Activated B cell treated with CpG ODN at 0.5 μM for 24 hours (primary cell): ENCODE measurements around the gene ING3. TPM values are rescaled to one million over a fixed set of nuclear protein-coding genes. Genes with fewer than 3 reads are reported as not detected.

Experiments
- ATAC-seq: fragments of 200-7000 bp; cut with Tn5 transposase; one replicate; pipeline ENCODE4 v1.10.0; 2021; ENCODE audit warnings: low read depth, mild to moderate bottlenecking, moderate library complexity
- CTCF ChIA-PET: fragments of 350-600 bp; sonication (Branson Sonifier 250); formaldehyde crosslinking; loops from one replicate; lab custom pipeline; 2021; ENCODE audit warnings: antibody characterized with exemption; lab: Charles Lee
- POLR2A ChIA-PET: fragments of 350-600 bp; sonication (Branson Sonifier 250); formaldehyde crosslinking; loops from one replicate; lab custom pipeline; 2021; ENCODE audit warnings: antibody characterized with exemption; lab: Charles Lee
- DNase-seq: peaks from one replicate; pipeline ENCODE4 v3.0.0; 2022
- H3K27ac Mint-ChIP-seq: one replicate; pipeline ENCODE4 v1.8.0; 2020; ENCODE audit warnings: mixed read lengths
- H3K27me3 Mint-ChIP-seq: one replicate; pipeline ENCODE4 v1.8.0; 2021; ENCODE audit warnings: mixed read lengths
- H3K36me3 Mint-ChIP-seq: one replicate; pipeline ENCODE4 v1.8.0; 2021; ENCODE audit warnings: low read depth, mixed read lengths
- H3K4me1 Mint-ChIP-seq: one replicate; pipeline ENCODE4 v1.8.0; 2021; ENCODE audit warnings: mixed read lengths
- H3K4me3 Mint-ChIP-seq: one replicate; pipeline ENCODE4 v1.8.0; 2020; ENCODE audit warnings: mild to moderate bottlenecking, mixed read lengths
- H3K9me3 Mint-ChIP-seq: one replicate; pipeline ENCODE4 v1.8.0; 2020; ENCODE audit warnings: mixed read lengths
- intact Hi-C: fragments of 100-400 bp; cut with micrococcal nuclease; formaldehyde crosslinking; loops from one replicate; pipeline ENCODE4 v1.15.1; 2024
- total RNA-seq: library from RNA; stranded (reverse); gene quantifications from 2 replicates; pipeline ENCODE4 v1.2.3, GENCODE V29; 2022
- TF ChIP-seq, protein P1 (sequence below): fragments of 200-600 bp; IDR thresholded peaks from one replicate; pipeline ENCODE4 v1.8.0; 2022; ENCODE audit warnings: antibody characterized with exemption, mild to moderate bottlenecking

ING3 gene
- total RNA-seq, 1 donor from 2014 or later = 36.1 TPM

DNA sequence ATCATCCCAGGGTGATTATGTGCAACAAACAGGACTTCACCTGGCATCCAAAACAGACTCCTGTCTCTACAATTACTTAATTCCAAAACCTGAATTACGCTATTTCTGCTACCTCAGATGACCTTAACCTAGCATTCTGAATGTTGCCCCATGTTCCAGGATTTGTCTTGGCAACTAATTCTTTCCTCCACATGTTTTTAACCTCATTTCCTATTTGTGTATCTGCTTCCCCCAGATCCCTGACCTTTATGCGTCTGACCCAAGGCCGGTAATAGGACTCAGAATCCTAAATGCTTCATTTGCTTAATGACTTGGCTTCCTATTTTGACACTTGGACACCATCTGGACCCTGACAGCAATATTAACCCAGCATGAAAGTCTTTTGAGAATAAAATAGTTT is 8.7 kb upstream of the ING3 start:
- Mint-ChIP-seq H3K4me3 (no peak overlapping the region), H3K36me3 (no peaks in the 10 kb centered on the region), H3K27ac (no peak overlapping the region), H3K4me1 (no peaks in the 10 kb centered on the region), H3K9me3 (no peaks in the 10 kb centered on the region), H3K27me3 (peaks cover 3% of the 10 kb centered on the region)
- no peak for DNase-seq
- POLR2A ChIA-PET = no interaction called here
- CTCF ChIA-PET = interaction anchor here (1.9 kb wide), 1 partner anchor 149 kb away, joined by 5 read pairs; no protein-coding TSS in a partner anchor
- ATAC-seq = no peak
- TF ChIP-seq, protein P1, sequence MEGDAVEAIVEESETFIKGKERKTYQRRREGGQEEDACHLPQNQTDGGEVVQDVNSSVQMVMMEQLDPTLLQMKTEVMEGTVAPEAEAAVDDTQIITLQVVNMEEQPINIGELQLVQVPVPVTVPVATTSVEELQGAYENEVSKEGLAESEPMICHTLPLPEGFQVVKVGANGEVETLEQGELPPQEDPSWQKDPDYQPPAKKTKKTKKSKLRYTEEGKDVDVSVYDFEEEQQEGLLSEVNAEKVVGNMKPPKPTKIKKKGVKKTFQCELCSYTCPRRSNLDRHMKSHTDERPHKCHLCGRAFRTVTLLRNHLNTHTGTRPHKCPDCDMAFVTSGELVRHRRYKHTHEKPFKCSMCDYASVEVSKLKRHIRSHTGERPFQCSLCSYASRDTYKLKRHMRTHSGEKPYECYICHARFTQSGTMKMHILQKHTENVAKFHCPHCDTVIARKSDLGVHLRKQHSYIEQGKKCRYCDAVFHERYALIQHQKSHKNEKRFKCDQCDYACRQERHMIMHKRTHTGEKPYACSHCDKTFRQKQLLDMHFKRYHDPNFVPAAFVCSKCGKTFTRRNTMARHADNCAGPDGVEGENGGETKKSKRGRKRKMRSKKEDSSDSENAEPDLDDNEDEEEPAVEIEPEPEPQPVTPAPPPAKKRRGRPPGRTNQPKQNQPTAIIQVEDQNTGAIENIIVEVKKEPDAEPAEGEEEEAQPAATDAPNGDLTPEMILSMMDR = no peak
- intact Hi-C loops = loop anchor here (1.0 kb wide), 1 partner anchor 150 kb away; no protein-coding TSS in a partner anchor

DNA sequence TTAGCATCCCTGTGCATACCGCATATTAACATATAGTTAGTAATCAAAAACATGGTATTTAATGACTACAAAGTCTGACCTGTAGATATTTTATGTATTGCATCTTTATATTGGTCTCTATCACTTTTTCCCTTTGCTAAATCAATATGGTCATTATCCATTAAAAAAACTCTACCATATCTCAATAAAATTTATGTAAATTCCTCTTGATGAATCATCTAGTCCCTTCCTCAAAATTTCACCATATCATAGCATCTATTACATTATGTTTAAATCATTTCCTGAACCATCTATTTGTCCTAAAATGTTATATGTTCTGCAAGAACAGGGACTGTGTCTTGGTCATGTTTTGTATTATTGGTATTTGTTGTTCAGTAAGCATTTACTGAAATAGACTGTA is 7.7 kb upstream of the ING3 start:
- intact Hi-C loops = no loop called here

DNA sequence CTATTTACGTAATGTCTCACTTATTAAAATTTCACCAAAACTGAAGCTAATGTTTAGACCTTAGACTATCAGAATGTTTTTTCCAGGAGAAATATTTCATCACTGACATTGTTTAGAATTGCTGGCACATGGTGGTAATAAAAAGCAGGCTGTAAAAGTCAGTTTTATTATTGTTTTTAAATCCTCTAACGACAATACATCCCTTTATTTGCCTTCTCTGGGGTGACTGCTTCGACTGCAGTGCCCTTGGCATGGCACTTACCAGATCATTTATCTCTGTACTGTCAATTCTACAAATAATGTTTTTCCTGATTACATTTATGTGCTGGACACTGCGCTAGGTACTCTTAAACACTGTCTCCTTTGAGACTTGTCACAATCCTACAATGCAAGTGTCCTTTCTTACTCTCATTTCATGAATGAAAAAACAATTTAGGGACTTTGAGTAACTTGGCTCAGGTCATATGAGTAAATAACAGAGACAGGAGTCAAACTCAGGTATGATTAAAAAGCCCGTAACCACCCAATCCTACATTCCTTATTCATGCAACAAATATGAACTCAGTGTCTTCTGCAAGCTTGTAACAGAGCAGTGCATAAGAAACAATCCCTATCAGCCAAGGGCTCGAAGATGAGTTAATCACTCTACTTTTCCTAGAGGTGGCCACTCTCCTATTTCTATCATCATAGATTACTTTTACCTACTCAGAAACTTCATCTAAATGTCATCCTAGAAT is 5.6 kb upstream of the ING3 start:
- ChIA-PET CTCF (no interaction called here), POLR2A (no interaction called here)
- H3K9me3 Mint-ChIP-seq = no peaks in the 10 kb centered on the region
- peaks cover 9% of the 10 kb centered on the region for H3K4me1 Mint-ChIP-seq
- TF ChIP-seq, protein P1 = no peak
- no peak overlapping the region for H3K4me3 Mint-ChIP-seq
- intact Hi-C loops = no loop called here
- no peak overlapping the region for H3K27ac Mint-ChIP-seq
- ATAC-seq (no peak), DNase-seq (no peak)
- H3K27me3 Mint-ChIP-seq = peaks cover 3% of the 10 kb centered on the region
- no peaks in the 10 kb centered on the region for H3K36me3 Mint-ChIP-seq

More for the DNA sequence above, 7.7 kb upstream of the ING3 start:
- Mint-ChIP-seq H3K27me3 (peaks cover 3% of the 10 kb centered on the region), H3K4me3 (no peak overlapping the region), H3K9me3 (no peaks in the 10 kb centered on the region), H3K36me3 (no peaks in the 10 kb centered on the region), H3K4me1 (no peaks in the 10 kb centered on the region), H3K27ac (no peak overlapping the region)
- ChIA-PET POLR2A (no interaction called here), CTCF (interaction anchor here (1.9 kb wide), 1 partner anchor 151 kb away, joined by 5 read pairs; no protein-coding TSS in a partner anchor)
- ATAC-seq (no peak), DNase-seq (no peak)
- TF ChIP-seq, protein P1 = no peak

DNA sequence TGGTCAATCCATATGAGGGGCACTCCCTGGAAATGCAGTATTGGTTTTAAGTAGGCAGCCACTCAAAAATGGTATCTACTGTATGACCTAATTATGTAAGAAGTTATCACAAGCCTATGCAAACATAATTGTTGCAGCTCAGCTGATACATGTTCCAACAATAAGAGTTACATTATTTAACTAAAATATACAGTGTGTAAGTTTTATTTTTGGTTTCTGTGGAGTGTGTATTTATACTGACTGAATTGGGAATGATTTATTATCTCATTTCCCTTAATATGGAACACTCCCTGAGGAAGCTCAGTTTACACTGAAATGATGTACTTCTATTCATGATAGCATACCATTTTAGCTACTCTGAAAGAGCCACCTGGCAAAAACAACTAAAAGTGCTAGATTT is 2.6 kb upstream of the ING3 start:
- ATAC-seq = no peak
- CTCF ChIA-PET = interaction anchor here (0.6 kb wide), 1 partner anchor 656 kb away, joined by 3 read pairs; no protein-coding TSS in a partner anchor
- Mint-ChIP-seq H3K27ac (no peak overlapping the region), H3K36me3 (peaks cover 19% of the 10 kb centered on the region), H3K27me3 (peaks cover 3% of the 10 kb centered on the region), H3K4me3 (no peak overlapping the region), H3K9me3 (no peaks in the 10 kb centered on the region), H3K4me1 (peaks cover 26% of the 10 kb centered on the region)
- intact Hi-C loops = no loop called here
- POLR2A ChIA-PET = no interaction called here
- TF ChIP-seq, protein P1 = no peak
- no peak for DNase-seq

DNA sequence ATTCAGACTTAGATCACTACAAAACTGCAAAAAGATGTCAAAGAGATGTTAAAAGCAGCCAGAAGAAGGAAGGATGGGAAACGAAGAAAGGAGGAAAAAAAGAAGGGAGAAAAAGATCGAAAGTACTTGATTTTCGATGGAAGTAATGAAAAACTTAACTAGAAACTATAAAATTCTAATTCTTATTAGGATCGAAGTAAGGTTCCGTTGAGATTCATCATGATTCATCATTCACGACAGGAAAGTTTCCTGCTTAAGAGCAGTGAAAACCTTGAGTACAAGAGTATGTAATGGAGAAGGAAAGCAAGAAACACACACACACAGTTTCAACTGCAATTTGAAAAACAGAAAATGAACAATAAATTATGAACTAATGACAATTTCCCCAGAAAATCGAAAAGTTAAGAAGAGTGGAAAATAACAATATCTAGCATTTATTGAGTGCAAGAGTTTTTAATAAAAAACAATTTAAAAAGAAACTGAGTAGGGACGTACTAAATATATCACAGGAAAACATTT is 1.1 kb upstream of the ING3 start:
- H3K4me3 Mint-ChIP-seq = peak overlapping the region; percentile 95
- TF ChIP-seq, protein P1 = no peak
- ChIA-PET CTCF (no interaction called here), POLR2A (no interaction called here)
- intact Hi-C loops = no loop called here
- no peak for DNase-seq
- H3K27me3 Mint-ChIP-seq = peaks cover 3% of the 10 kb centered on the region
- H3K36me3 Mint-ChIP-seq = peaks cover 28% of the 10 kb centered on the region
- peak overlapping the region; percentile 9 for H3K27ac Mint-ChIP-seq
- ATAC-seq = no peak
- no peaks in the 10 kb centered on the region for H3K9me3 Mint-ChIP-seq
- H3K4me1 Mint-ChIP-seq = peaks cover 26% of the 10 kb centered on the region
